HepG2 (cell line): ENCODE results near the gene ZNF429. TPM values are rescaled to one million over a fixed set of nuclear protein-coding genes. Genes with fewer than 3 reads are reported as not detected.

Experiments
- ATAC-seq: fragments of 200-7000 bp; cut with Tn5 transposase; 3 replicates; pipeline ENCODE4 v1.9.1; 2020; ENCODE audit warnings: mild to moderate bottlenecking, moderate library complexity
- BruUV-seq: library from RNA; stranded (reverse); fragments of 400-500 nt; replicated peaks from 2 replicates; lab custom pipeline; 2021; lab: Mats Ljungman, UMichigan
- CTCF ChIA-PET: fragments of 300-600 bp; formaldehyde crosslinking; extraction: SDS; loops from one replicate; lab custom pipeline; 2021; ENCODE audit warnings: low total read pairs, inconsistent platforms, low intra/inter-chr PET ratio; lab: Yijun Ruan, JAX
- POLR2A ChIA-PET: fragments of 350-600 bp; sonication (Branson Sonifier 250); formaldehyde crosslinking; loops from one replicate; lab custom pipeline; 2020; ENCODE audit warnings: antibody characterized with exemption, inconsistent platforms; lab: Yijun Ruan, JAX
- DNase-seq: peaks from one replicate; pipeline ENCODE4 v3.0.0-alpha.2; 2015; ENCODE audit warnings: low spot score
- FAIRE-seq: peaks from 3 replicates; lab custom pipeline; 2011; peaks lifted over from hg19 to GRCh38; lab: Jason Lieb, UNC
- H2AFZ ChIP-seq: one replicate; pipeline ENCODE4 v1.6.1; 2011; ENCODE audit warnings: low read length, inconsistent platforms
- H3K27ac ChIP-seq: fragments of 300-600 bp; 3 replicates; pipeline ENCODE4 v1.8.0; 2011; ENCODE audit warnings: mixed run types, mild to moderate bottlenecking, mixed read lengths, low read length, inconsistent platforms; ENCODE audit not compliant: insufficient read depth; ENCODE audit errors: extremely low read length
- H3K27me3 ChIP-seq, 2 experiments: fragments of 200-600 bp in 1 of 2; 2 replicates in 1 of 2; 3 replicates in 1 of 2; pipeline versions ENCODE4 v1.6.0 to v1.8.0; 2011; ENCODE audit warnings: low read length in 2 of 2, mild to moderate bottlenecking in 2 of 2, moderate library complexity in 2 of 2, inconsistent platforms in 1 of 2; ENCODE audit not compliant: insufficient read depth in 2 of 2, control insufficient read depth in 1 of 2
- H3K36me3 ChIP-seq, 2 experiments: fragments of 200-600 bp in 1 of 2; replicated peaks in 1 of 2; 2 replicates in 1 of 2; 3 replicates in 1 of 2; pipeline versions ENCODE4 v1.5.1 to v1.8.0; 2011; ENCODE audit warnings: low read length in 2 of 2, inconsistent platforms in 1 of 2; ENCODE audit not compliant: insufficient read depth in 2 of 2, control insufficient read depth in 1 of 2
- H3K4me1 ChIP-seq: 2 replicates; pipeline ENCODE4 v1.5.1; 2012; ENCODE audit warnings: low read length, inconsistent platforms; ENCODE audit not compliant: insufficient read depth
- H3K4me2 ChIP-seq: 2 replicates; pipeline ENCODE4 v1.6.0; 2011; ENCODE audit warnings: low read depth, low read length, inconsistent platforms
- H3K4me3 ChIP-seq, 3 experiments: fragments of 200-600 bp in 1 of 3; sonication (generic), shearing (Covaris generic) in 1 of 3; replicated peaks in 1 of 3; 2 replicates each; pipeline ENCODE4 v1.5.1; 2011 to 2016; ENCODE audit warnings: low read length in 3 of 3, inconsistent platforms in 2 of 3, low read depth in 2 of 3, mild to moderate bottlenecking in 2 of 3, control low read depth in 1 of 3, mixed read lengths in 1 of 3; ENCODE audit not compliant: insufficient read depth in 1 of 3
- H3K79me2 ChIP-seq: one replicate; pipeline ENCODE4 v1.6.1; 2011; ENCODE audit warnings: low read length, inconsistent platforms; ENCODE audit not compliant: insufficient read depth
- H3K9ac ChIP-seq: 2 replicates; pipeline ENCODE4 v1.6.0; 2011; ENCODE audit warnings: mild to moderate bottlenecking, low read depth, low read length, inconsistent platforms; ENCODE audit not compliant: insufficient read depth
- H3K9me3 ChIP-seq: 2 replicates; pipeline ENCODE4 v1.5.1; 2012; ENCODE audit warnings: mild to moderate bottlenecking, low read length
- H4K20me1 ChIP-seq: 2 replicates; pipeline ENCODE4 v1.6.0; 2011; ENCODE audit warnings: inconsistent platforms, mild to moderate bottlenecking, low read length, moderate library complexity; ENCODE audit not compliant: insufficient read depth
- ASH2L ChIP-seq: fragments of 300-600, 200-600 bp; sonication (generic); IDR thresholded peaks from 2 replicates; pipeline ENCODE4 v1.7.0; 2017; ENCODE audit warnings: low read depth, mild to moderate bottlenecking, moderate library complexity, mixed read lengths, low read length; ENCODE audit not compliant: insufficient read length
- ATAD3A ChIP-seq: sonication (generic); formaldehyde crosslinking; IDR thresholded peaks from 2 replicates; pipeline ENCODE4 v1.4.0; 2020; ENCODE audit warnings: missing genetic modification reagents
- HDAC6 ChIP-seq: fragments of 200-600 bp; sonication (generic); IDR thresholded peaks from 2 replicates; pipeline ENCODE4 v1.7.0; 2017; ENCODE audit warnings: mild to moderate bottlenecking, antibody characterized with exemption, low read length, low read depth
- HIC2 ChIP-seq: sonication (generic); formaldehyde crosslinking; IDR thresholded peaks from 2 replicates; pipeline ENCODE4 v1.9.0; 2022; ENCODE audit warnings: low read depth, missing genetic modification reagents
- HMGA1 ChIP-seq: sonication (generic); formaldehyde crosslinking; conservative IDR thresholded peaks from 2 replicates; pipeline ENCODE4 v1.4.0; 2020; ENCODE audit warnings: missing genetic modification reagents
- MLXIP ChIP-seq: sonication (generic); formaldehyde crosslinking; IDR thresholded peaks from 2 replicates; pipeline ENCODE4 v1.9.0; 2021; ENCODE audit warnings: missing genetic modification reagents, borderline replicate concordance
- NCOA2 ChIP-seq: sonication (generic); formaldehyde crosslinking; IDR thresholded peaks from 2 replicates; pipeline ENCODE4 v1.8.0; 2022; ENCODE audit warnings: inconsistent platforms
- SP140L ChIP-seq: sonication (generic); formaldehyde crosslinking; IDR thresholded peaks from 2 replicates; pipeline ENCODE4 v1.4.0; 2020; ENCODE audit warnings: missing genetic modification reagents, borderline replicate concordance
- ZKSCAN1 ChIP-seq: fragments of 150-350 bp; IDR thresholded peaks from 2 replicates; pipeline ENCODE4 v1.6.1; 2014; ENCODE audit warnings: low read length
- WGBS: methylation state at CpG from one replicate; pipeline ENCODE4 v1.1.6; 2017; ENCODE audit warnings: low lambda C conversion rate; 5-methylcytosine and 5-hydroxymethylcytosine counted together
- in situ Hi-C: cut with HindIII; loops from 2 replicates; pipeline ENCODE4 v1.10.0; 2017; ENCODE audit warnings: low pct_unique_long_range_greater_than_20kb; ENCODE audit not compliant: extremely low pct_ligation_motif_present
- intact Hi-C: fragments of 100-400 bp; cut with micrococcal nuclease; formaldehyde crosslinking; loops from one replicate; pipeline ENCODE4 v1.10.0; 2022; ENCODE audit not compliant: unreplicated experiment
- polyA plus RNA-seq, 8 experiments: library from polyadenylated mRNA; depleted of rRNA in 3 of 8; stranded (reverse) in 7 of 8; unstranded in 1 of 8; fragments of >200 nt; fragmentation: Illumina TruSeq in 4 of 8; extraction: Trizol in 4 of 8; gene quantifications; 2 replicates each; pipeline versions ENCODE4 v1.2.1 to v1.2.3, GENCODE V29; 2011 to 2016; ENCODE audit warnings: low read depth in 4 of 8, missing spikeins in 1 of 8, mixed read lengths in 1 of 8; ENCODE audit not compliant: insufficient read depth in 1 of 8
- total RNA-seq, 5 experiments: library from RNA; depleted of rRNA; stranded (reverse); fragments of >200 nt; fragmentation: Illumina TruSeq; extraction: Trizol; gene quantifications; 2 replicates each; pipeline ENCODE4 v1.2.3, GENCODE V29; 2016; ENCODE audit warnings: low read depth in 1 of 5
- TF ChIP-seq, protein P1 (sequence below): IDR thresholded peaks from 2 replicates; pipeline ENCODE4 v1.6.1; 2012; ENCODE audit warnings: low read length, improper control_type of control experiment

The ZNF429 gene
- total and polyA plus RNA-seq, 2 of the 13 experiments (the other 11 are each of a cell fraction or from before 2014, with no cell fraction given), result 3.3 to 3.4 TPM

- TF ChIP-seq SP140L (CRISPR knock-in tag) (no peak), ASH2L (no peak), MLXIP (CRISPR knock-in tag) (no peak)
- TF ChIP-seq, protein P1, sequence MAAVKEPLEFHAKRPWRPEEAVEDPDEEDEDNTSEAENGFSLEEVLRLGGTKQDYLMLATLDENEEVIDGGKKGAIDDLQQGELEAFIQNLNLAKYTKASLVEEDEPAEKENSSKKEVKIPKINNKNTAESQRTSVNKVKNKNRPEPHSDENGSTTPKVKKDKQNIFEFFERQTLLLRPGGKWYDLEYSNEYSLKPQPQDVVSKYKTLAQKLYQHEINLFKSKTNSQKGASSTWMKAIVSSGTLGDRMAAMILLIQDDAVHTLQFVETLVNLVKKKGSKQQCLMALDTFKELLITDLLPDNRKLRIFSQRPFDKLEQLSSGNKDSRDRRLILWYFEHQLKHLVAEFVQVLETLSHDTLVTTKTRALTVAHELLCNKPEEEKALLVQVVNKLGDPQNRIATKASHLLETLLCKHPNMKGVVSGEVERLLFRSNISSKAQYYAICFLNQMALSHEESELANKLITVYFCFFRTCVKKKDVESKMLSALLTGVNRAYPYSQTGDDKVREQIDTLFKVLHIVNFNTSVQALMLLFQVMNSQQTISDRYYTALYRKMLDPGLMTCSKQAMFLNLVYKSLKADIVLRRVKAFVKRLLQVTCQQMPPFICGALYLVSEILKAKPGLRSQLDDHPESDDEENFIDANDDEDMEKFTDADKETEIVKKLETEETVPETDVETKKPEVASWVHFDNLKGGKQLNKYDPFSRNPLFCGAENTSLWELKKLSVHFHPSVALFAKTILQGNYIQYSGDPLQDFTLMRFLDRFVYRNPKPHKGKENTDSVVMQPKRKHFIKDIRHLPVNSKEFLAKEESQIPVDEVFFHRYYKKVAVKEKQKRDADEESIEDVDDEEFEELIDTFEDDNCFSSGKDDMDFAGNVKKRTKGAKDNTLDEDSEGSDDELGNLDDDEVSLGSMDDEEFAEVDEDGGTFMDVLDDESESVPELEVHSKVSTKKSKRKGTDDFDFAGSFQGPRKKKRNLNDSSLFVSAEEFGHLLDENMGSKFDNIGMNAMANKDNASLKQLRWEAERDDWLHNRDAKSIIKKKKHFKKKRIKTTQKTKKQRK, result no peak
- TF ChIP-seq, all 625 proteins: peak for 0
These were observed 75.4 kb downstream of the ZNF429 start (continued) for GRCh38 chr19:21580818-21581217.

GRCh38 chr19:21581646-21582240 is 76.3 kb downstream of the ZNF429 start:
- Histone ChIP-seq H3K36me3 (no peaks in the 10 kb centered on the region), H3K4me3 (no peak overlapping the region), H3K27me3 (no peaks in the 10 kb centered on the region), H3K27ac (no peak overlapping the region), H4K20me1 (no peaks in the 10 kb centered on the region), H3K9ac (no peak overlapping the region), H2AFZ (no peak overlapping the region), H3K9me3 (peaks cover 69% of the 10 kb centered on the region), H3K79me2 (no peaks in the 10 kb centered on the region), H3K4me2 (no peak overlapping the region), H3K4me1 (no peaks in the 10 kb centered on the region)
- ChIA-PET CTCF (no interaction called here), POLR2A (no interaction called here)
- intact Hi-C loops (no loop called here), in situ Hi-C loops (no loop called here)
- ATAC-seq, result no peak
- FAIRE-seq, result no peak
- BruUV-seq, result no TSS peak
- WGBS, result 29% methylated on average over 1 of the region's 1 CpG
- DNase-seq, result no peak
- TF ChIP-seq HDAC6 (no peak), HIC2 (CRISPR knock-in tag) (no peak), HMGA1 (CRISPR knock-in tag) (no peak), ZKSCAN1 (no peak), ATAD3A (CRISPR knock-in tag) (no peak), NCOA2 (CRISPR knock-in tag) (no peak)
